Endodermal cell (in vitro differentiated cells): ENCODE data around the gene RBMY1D. TPM values are rescaled to one million over a fixed set of nuclear protein-coding genes. Genes with fewer than 3 reads are reported as not detected.

Experiments used
- DNase-seq: peaks from one replicate; pipeline ENCODE4 v3.0.0-alpha.2; 2017
- H3K27ac ChIP-seq: 2 replicates; pipeline ENCODE4 v1.5.1; 2013; ENCODE audit warnings: mild to moderate bottlenecking, low read depth, low read length, moderate library complexity
- H3K27me3 ChIP-seq: 2 replicates; pipeline ENCODE4 v1.6.1; 2013; ENCODE audit warnings: mild to moderate bottlenecking, low read length, moderate library complexity; ENCODE audit not compliant: insufficient read depth, control insufficient read depth, poor library complexity, severe bottlenecking
- H3K36me3 ChIP-seq: 2 replicates; pipeline ENCODE4 v1.7.0; 2013; ENCODE audit warnings: mild to moderate bottlenecking, low read length, moderate library complexity; ENCODE audit not compliant: control insufficient read depth, insufficient read depth
- H3K4me1 ChIP-seq: one replicate; pipeline ENCODE4 v1.7.0; 2013; ENCODE audit warnings: low read length; ENCODE audit not compliant: control insufficient read depth, insufficient read depth
- H3K4me3 ChIP-seq: 2 replicates; pipeline ENCODE4 v1.5.1; 2013; ENCODE audit warnings: mild to moderate bottlenecking, low read length, moderate library complexity
- H3K9ac ChIP-seq: 2 replicates; pipeline ENCODE4 v1.6.1; 2013; ENCODE audit warnings: mild to moderate bottlenecking, low read length, moderate library complexity; ENCODE audit not compliant: poor library complexity, severe bottlenecking; ENCODE audit errors: extremely low read depth
- H3K9me3 ChIP-seq: 2 replicates; pipeline ENCODE4 v1.6.1; 2013; ENCODE audit warnings: mild to moderate bottlenecking, low read length, moderate library complexity; ENCODE audit not compliant: control insufficient read depth
- H3K27ac Mint-ChIP-seq: 2 replicates; pipeline ENCODE4 v1.8.0; 2020; ENCODE audit warnings: mixed read lengths
- H3K27me3 Mint-ChIP-seq: 2 replicates; pipeline ENCODE4 v1.8.0; 2021; ENCODE audit warnings: mild to moderate bottlenecking, mixed read lengths; ENCODE audit not compliant: insufficient read depth
- H3K36me3 Mint-ChIP-seq: 2 replicates; pipeline ENCODE4 v1.8.0; 2020; ENCODE audit warnings: low read depth, mixed read lengths
- H3K4me1 Mint-ChIP-seq: 2 replicates; pipeline ENCODE4 v1.8.0; 2020; ENCODE audit warnings: mixed read lengths
- H3K4me3 Mint-ChIP-seq: 2 replicates; pipeline ENCODE4 v1.8.0; 2020; ENCODE audit warnings: mild to moderate bottlenecking, moderate library complexity, mixed read lengths
- H3K9me3 Mint-ChIP-seq: 2 replicates; pipeline ENCODE4 v1.8.0; 2020; ENCODE audit warnings: mild to moderate bottlenecking, mixed read lengths
- WGBS, 2 experiments: methylation state at CpG; one replicate each; pipeline versions ENCODE4 v1.1.5 to v1.1.7; 2013; ENCODE audit warnings: missing lambda C conversion rate in 2 of 2, mixed read lengths in 1 of 2; ENCODE audit not compliant: insufficient coverage in 1 of 2, insufficient read length in 1 of 2; 5-methylcytosine and 5-hydroxymethylcytosine counted together
- total RNA-seq, 2 donors: library from RNA; stranded (reverse); fragmentation: NEBNext Ultra II Directional in 1 of 2; extraction: Animal tissue kit (Norgen Biotek cat#: 25700) in 1 of 2; gene quantifications; 2 replicates in 1 of 2; 3 replicates in 1 of 2; pipeline ENCODE4 v1.2.1, GENCODE V29; 2021
- TF ChIP-seq, protein P1 (sequence below): fragments of 200-600 bp; sonication (generic); conservative IDR thresholded peaks from 2 replicates; pipeline ENCODE4 v1.5.0; 2021; ENCODE audit warnings: antibody characterized with exemption, mild to moderate bottlenecking

The RBMY1D gene
- total RNA-seq, 2 donors from 2014 or later: not detected

DNA sequence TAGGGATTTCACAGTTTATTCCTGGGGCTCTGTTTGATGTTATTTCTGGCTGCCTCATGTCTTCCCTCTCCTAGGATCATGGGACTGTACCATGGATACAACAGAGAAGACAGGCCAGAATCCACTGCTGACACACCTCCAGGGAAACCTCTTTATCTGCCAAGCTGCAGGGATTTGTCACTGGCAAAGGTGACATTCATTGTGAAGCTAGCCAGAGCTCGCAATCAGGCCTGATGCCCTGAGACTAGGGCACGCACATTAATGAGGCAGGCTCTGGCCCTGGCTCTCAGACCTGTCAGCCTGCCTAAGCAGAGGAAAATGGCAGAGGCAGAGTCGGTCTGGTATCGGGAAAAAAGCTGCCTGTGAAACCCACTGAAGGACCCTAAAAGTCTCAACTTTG, 52.2 kb downstream of the RBMY1D start:
- Mint-ChIP-seq H3K27me3 (no peaks in the 10 kb centered on the region), H3K36me3 (no peaks in the 10 kb centered on the region), H3K9me3 (no peaks in the 10 kb centered on the region), H3K4me1 (no peaks in the 10 kb centered on the region), H3K27ac (no peak overlapping the region), H3K4me3 (no peak overlapping the region)
- H3K36me3 ChIP-seq: no peaks in the 10 kb centered on the region
- no peaks in the 10 kb centered on the region for H3K4me1 ChIP-seq
- WGBS, 2 experiments: 80 to 100% methylated on average over 1 to 4 of the region's 4 CpGs
- no peak for DNase-seq
- TF ChIP-seq, protein P1, sequence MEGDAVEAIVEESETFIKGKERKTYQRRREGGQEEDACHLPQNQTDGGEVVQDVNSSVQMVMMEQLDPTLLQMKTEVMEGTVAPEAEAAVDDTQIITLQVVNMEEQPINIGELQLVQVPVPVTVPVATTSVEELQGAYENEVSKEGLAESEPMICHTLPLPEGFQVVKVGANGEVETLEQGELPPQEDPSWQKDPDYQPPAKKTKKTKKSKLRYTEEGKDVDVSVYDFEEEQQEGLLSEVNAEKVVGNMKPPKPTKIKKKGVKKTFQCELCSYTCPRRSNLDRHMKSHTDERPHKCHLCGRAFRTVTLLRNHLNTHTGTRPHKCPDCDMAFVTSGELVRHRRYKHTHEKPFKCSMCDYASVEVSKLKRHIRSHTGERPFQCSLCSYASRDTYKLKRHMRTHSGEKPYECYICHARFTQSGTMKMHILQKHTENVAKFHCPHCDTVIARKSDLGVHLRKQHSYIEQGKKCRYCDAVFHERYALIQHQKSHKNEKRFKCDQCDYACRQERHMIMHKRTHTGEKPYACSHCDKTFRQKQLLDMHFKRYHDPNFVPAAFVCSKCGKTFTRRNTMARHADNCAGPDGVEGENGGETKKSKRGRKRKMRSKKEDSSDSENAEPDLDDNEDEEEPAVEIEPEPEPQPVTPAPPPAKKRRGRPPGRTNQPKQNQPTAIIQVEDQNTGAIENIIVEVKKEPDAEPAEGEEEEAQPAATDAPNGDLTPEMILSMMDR: no peak
- H3K27me3 ChIP-seq: no peaks in the 10 kb centered on the region
- no peaks in the 10 kb centered on the region for H3K9me3 ChIP-seq
- H3K27ac ChIP-seq: no peak overlapping the region
- H3K9ac ChIP-seq: no peak overlapping the region
- no peak overlapping the region for H3K4me3 ChIP-seq

GRCh38 chrY:21839489-21839888, 54.8 kb downstream of the RBMY1D start:
- Mint-ChIP-seq H3K4me1 (no peaks in the 10 kb centered on the region), H3K9me3 (no peaks in the 10 kb centered on the region), H3K27ac (no peak overlapping the region), H3K4me3 (no peak overlapping the region), H3K27me3 (no peaks in the 10 kb centered on the region), H3K36me3 (no peaks in the 10 kb centered on the region)
- H3K9ac ChIP-seq: no peak overlapping the region
- DNase-seq: no peak
- TF ChIP-seq, protein P1: no peak
- 65% methylated on average over 5 of the region's 5 CpGs; no CpG with 5 or more reads in 1 of the 2 experiments for WGBS, 2 experiments
- no peaks in the 10 kb centered on the region for H3K9me3 ChIP-seq
- H3K4me3 ChIP-seq: no peak overlapping the region
- no peaks in the 10 kb centered on the region for H3K27me3 ChIP-seq
- no peak overlapping the region for H3K27ac ChIP-seq
- H3K4me1 ChIP-seq: no peaks in the 10 kb centered on the region
- H3K36me3 ChIP-seq: no peaks in the 10 kb centered on the region

GRCh38 chrY:21836343-21836742, 58.0 kb downstream of the RBMY1D start:
- Histone ChIP-seq H3K4me3 (no peak overlapping the region), H3K9me3 (no peaks in the 10 kb centered on the region), H3K9ac (no peak overlapping the region), H3K4me1 (no peaks in the 10 kb centered on the region), H3K27me3 (no peaks in the 10 kb centered on the region), H3K36me3 (no peaks in the 10 kb centered on the region), H3K27ac (no peak overlapping the region)
- no peak for DNase-seq
- Mint-ChIP-seq H3K9me3 (no peaks in the 10 kb centered on the region), H3K27me3 (no peaks in the 10 kb centered on the region), H3K4me3 (no peak overlapping the region), H3K27ac (no peak overlapping the region), H3K36me3 (no peaks in the 10 kb centered on the region), H3K4me1 (no peaks in the 10 kb centered on the region)
- TF ChIP-seq, protein P1: no peak
- 58 to 61% methylated on average over 4 to 8 of the region's 8 CpGs for WGBS, 2 experiments
